ENCODE results near the gene IGLL5.

IGLL5 gene

GRCh38 chr22:22923930-22924329 lies 36.3 kb downstream of the IGLL5 start:
- DNase-seq (ENCODE audit: low read depth) = no peak
- TF ChIP-seq CTCF (IDR thresholded peaks at IDR 0.05; ENCODE audit: control insufficient read depth, insufficient read depth, low read depth, low read length, missing control alignments) = no peak
- H3K4me3 ChIP-seq (ENCODE audit: control insufficient read depth, low read depth, low read length) = no peak overlapping the region

- no peak overlapping the region for H3K4me3 ChIP-seq (ENCODE audit: control insufficient read depth, low read depth, low read length)
- no peak for TF ChIP-seq CTCF (IDR thresholded peaks at IDR 0.05; ENCODE audit: control insufficient read depth, insufficient read depth, low read depth, low read length, missing control alignments)
- DNase-seq (ENCODE audit: low read depth) = no peak
Measured at GRCh38 chr22:22924369-22925145, 36.9 kb downstream of the IGLL5 start.

- H3K4me3 ChIP-seq (ENCODE audit: control insufficient read depth, low read depth, low read length) = no peak overlapping the region
- TF ChIP-seq CTCF (IDR thresholded peaks at IDR 0.05; ENCODE audit: control insufficient read depth, insufficient read depth, low read depth, low read length, missing control alignments) = no peak
- DNase-seq (ENCODE audit: low read depth) = no peak
Measured at GRCh38 chr22:22925146-22925804, 37.7 kb downstream of the IGLL5 start.

GRCh38 chr22:22925805-22926369 lies 38.3 kb downstream of the IGLL5 start:
- no peak for TF ChIP-seq CTCF (IDR thresholded peaks at IDR 0.05; ENCODE audit: control insufficient read depth, insufficient read depth, low read depth, low read length, missing control alignments)
- H3K4me3 ChIP-seq (ENCODE audit: control insufficient read depth, low read depth, low read length) = no peak overlapping the region
- DNase-seq (ENCODE audit: low read depth) = no peak

GRCh38 chr22:22926370-22927195 lies 39.0 kb downstream of the IGLL5 start:
- H3K4me3 ChIP-seq (ENCODE audit: control insufficient read depth, low read depth, low read length) = no peak overlapping the region
- no peak for TF ChIP-seq CTCF (IDR thresholded peaks at IDR 0.05; ENCODE audit: control insufficient read depth, insufficient read depth, low read depth, low read length, missing control alignments)
- no peak for DNase-seq (ENCODE audit: low read depth)

- no peak for DNase-seq (ENCODE audit: low read depth)
- no peak for TF ChIP-seq CTCF (IDR thresholded peaks at IDR 0.05; ENCODE audit: control insufficient read depth, insufficient read depth, low read depth, low read length, missing control alignments)
- no peak overlapping the region for H3K4me3 ChIP-seq (ENCODE audit: control insufficient read depth, low read depth, low read length)
Measured at GRCh38 chr22:22927196-22927887, 39.7 kb downstream of the IGLL5 start.

Measured in AG09309 (cell line).